GM19023 (cell line): ENCODE results near the gene IPO8.
"Not testable (repeated sequence)": the region's sequence is repeated elsewhere in the genome, so short reads cannot be mapped to it uniquely, and the experiment has no call there.

Experiments
- ATAC-seq: cut with Tn5 transposase; IDR thresholded peaks from one replicate; pipeline ENCODE4 v1.9.1; 2021; ENCODE audit warnings: mild to moderate bottlenecking, moderate library complexity; ENCODE audit not compliant: unreplicated experiment

IPO8 gene

GRCh38 chr12:30610718-30611117 lies 85.0 kb downstream of the IPO8 start:
- no peak for ATAC-seq

GRCh38 chr12:30609819-30610218 lies 85.8 kb downstream of the IPO8 start:
- not testable (repeated sequence) for ATAC-seq

GRCh38 chr12:30604302-30604701 lies 91.4 kb downstream of the IPO8 start:
- ATAC-seq, result not testable (repeated sequence)

- ATAC-seq, result no peak
Measured at GRCh38 chr12:30603129-30603528, 92.5 kb downstream of the IPO8 start.

GRCh38 chr12:30602678-30603077 lies 93.0 kb downstream of the IPO8 start:
- ATAC-seq, result no peak

- ATAC-seq, result no peak
Measured at GRCh38 chr12:30599608-30600007, 96.1 kb downstream of the IPO8 start.

- no peak for ATAC-seq
Measured at GRCh38 chr12:30598889-30599288, 96.8 kb downstream of the IPO8 start.

- ATAC-seq, result no peak
Measured at GRCh38 chr12:30595742-30596141, 99.9 kb downstream of the IPO8 start.

GRCh38 chr12:30594509-30594908 lies 101.2 kb downstream of the IPO8 start:
- ATAC-seq, result no peak

- not testable (repeated sequence) for ATAC-seq
Measured at GRCh38 chr12:30588572-30588971, 107.1 kb downstream of the IPO8 start.

- no peak for ATAC-seq
Measured at GRCh38 chr12:30587782-30588181, 107.9 kb downstream of the IPO8 start.

GRCh38 chr12:30585877-30586276 lies 109.8 kb downstream of the IPO8 start:
- no peak for ATAC-seq

GRCh38 chr12:30582943-30583342 lies 112.7 kb downstream of the IPO8 start:
- no peak for ATAC-seq

- no peak for ATAC-seq
Measured at GRCh38 chr12:30580344-30580743, 115.3 kb downstream of the IPO8 start.
